Measurements from ENCODE around the gene TRA2B.

- TF ChIP-seq ETV6 (CRISPR knock-in tag; IDR thresholded peaks at IDR 0.05) (no peak), CTCF (IDR thresholded peaks at IDR 0.05) (no peak), PREB (CRISPR knock-in tag; IDR thresholded peaks at IDR 0.05; ENCODE audit: borderline replicate concordance) (no peak), ZMAT4 (CRISPR knock-in tag; IDR thresholded peaks at IDR 0.05) (no peak), ATF3 (CRISPR knock-in tag; conservative IDR thresholded peaks at IDR 0.05) (no peak), ZBTB21 (CRISPR knock-in tag; IDR thresholded peaks at IDR 0.05; ENCODE audit: borderline replicate concordance) (no peak), NR2C2 (CRISPR knock-in tag; IDR thresholded peaks at IDR 0.05) (no peak), ZNF281 (CRISPR knock-in tag; IDR thresholded peaks at IDR 0.05) (no peak), ZNF232 (CRISPR knock-in tag; IDR thresholded peaks at IDR 0.05) (no peak), MAX (CRISPR knock-in tag; IDR thresholded peaks at IDR 0.05) (no peak), ZNF416 (CRISPR knock-in tag; IDR thresholded peaks at IDR 0.05) (no peak), E2F4 (CRISPR knock-in tag; IDR thresholded peaks at IDR 0.05; ENCODE audit: borderline replicate concordance, low read depth) (no peak)
These were observed 20.8 kb upstream of the TRA2B start for GRCh38 chr3:185958626-185959025.
